Measurements from ENCODE around the gene TOP1.

Gene TOP1

DNA sequence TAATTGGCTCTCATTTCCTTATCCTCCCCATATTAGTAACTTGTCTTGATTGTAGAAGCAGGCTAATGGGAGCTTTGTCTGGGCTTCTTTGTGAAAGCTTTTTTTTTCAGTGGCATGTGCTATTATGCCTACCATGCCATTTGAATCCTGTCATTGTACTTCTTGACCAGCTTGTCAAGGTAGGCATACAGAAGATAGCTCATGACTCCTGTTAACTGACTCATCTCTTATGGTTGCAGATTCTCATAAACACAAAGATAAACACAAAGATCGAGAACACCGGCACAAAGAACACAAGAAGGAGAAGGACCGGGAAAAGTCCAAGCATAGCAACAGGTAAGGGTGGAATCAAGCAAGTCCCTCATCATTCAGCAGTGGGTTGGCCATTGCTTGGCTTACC, 32.5 kb downstream of the TOP1 start:
- no peak for DNase-seq

DNA sequence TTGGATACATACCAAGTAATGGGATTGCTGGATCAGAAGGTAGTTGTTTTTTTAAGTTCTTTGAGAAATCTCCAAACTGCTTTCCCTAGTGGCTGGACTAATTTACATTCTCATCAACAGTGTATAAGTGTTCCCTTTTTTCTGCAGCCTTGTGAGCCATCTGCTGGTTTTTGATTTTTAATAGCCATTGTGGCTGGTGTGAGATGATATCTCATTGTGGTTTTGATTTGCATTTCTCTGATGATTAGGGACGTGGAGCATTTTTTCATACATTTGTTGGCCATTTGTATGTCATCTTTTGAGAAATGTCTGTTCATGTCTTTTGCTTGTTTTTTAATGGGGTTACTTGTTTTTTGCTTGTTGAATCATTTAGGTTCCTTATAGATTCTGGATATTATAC, 34.8 kb downstream of the TOP1 start:
- DNase-seq = no peak

DNA sequence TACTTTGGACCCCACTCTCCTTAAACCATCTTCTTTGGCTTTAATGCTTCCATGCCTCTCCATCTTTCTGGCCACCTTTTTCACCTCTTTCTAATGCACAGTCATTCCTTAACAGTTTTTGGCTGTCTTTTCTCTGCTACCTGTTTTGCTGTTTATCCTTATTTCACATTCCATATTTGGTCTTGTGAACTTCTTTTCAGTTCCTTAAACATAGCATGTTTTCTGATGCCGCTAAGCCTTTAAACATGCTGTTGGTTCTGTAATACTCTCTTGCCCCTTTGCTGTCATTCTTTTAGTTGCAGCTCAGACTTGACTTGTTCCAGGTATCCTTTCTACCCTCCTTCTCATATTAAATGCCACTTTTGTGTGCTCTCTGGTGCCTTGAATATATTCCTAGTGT, 35.8 kb downstream of the TOP1 start:
- DNase-seq = no peak

DNA sequence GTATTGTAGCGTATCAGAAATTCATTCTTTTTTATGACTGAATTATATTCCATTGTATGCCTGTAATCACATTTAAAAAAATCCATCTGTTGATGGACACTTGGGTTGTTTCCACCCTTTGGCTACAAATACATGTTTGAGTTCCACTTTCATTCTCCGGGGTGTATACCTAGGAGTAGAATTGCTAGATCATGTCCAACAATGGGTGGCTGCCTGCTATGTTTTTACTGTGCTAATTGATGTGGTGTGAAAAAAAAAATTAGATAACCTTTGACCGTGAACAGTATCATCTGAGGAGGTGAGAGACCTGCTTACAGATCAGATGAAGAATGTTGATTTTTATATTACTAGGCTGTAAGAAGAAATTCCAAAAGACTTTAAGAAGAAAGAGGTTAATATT, 37.1 kb downstream of the TOP1 start:
- no peak for DNase-seq

DNA sequence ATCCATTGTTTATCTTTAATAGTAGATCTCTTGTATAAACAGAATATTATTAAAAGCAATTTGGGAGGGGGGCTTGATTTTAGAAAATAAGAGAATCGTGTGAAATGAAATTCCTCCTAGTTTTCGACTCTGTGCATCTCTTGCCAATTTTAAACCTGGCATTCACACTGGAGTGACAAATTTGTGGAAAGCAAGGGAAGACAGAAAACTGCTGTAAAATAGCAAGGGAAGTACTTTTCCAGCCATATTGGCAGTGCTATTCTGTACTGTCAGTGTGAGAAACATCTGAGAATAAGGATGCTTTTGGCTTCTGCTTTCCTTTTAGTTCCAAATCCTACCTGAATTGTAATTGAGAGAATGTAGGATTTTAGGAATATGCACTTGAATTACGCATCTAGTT, 40.2 kb downstream of the TOP1 start:
- DNase-seq = no peak

DNA sequence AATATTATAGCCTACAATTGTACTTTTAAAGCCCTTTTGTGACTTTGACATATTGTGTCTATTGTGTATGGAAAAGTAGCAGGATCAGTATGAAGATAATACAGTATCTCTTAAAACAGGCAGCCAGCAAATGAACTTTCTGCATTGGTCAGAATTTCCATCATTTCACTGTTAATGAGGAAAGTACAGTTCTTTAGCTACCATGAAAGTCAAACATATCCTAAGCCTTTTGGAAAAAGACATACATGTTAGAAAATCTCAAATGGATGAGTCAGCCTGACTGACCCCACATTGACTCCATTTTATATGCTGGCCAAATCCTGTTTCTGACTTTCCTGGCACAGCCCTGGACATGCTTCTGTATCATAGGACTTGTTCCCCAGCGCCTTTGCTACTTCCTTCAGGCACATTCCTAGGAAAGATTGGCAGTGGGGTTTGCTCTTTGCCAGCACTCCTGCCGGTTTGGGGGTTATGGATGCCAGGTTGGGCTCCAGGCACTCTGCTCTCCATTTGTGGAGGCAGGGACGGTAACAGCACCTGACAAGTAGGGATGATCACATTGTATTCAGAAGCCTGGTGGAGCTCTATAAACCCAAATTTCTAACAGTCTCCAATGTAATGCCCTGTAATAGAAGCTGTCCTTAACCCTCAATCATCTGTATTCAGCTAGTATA, 43.7 kb downstream of the TOP1 start:
- DNase-seq = peak; percentile 18

DNA sequence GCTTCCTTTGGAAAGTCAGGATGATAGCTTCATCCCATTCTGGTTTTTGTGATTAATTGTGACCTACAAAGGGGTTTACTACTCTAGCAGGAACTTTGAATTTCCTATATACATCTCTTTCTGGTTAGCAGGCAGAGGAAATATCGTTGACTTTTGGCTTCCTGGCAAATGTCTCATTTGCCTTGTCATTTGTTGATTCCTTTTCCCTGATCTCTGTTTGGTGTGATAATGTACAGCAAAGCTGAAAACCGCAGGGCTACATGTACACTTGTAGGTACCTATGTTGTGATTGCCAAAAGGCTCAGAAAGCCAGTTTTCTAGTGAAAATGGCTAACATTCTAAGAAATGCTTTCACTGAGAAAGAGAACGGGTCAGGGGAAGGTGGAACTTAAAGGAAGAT, 44.3 kb downstream of the TOP1 start:
- DNase-seq = no peak

DNA sequence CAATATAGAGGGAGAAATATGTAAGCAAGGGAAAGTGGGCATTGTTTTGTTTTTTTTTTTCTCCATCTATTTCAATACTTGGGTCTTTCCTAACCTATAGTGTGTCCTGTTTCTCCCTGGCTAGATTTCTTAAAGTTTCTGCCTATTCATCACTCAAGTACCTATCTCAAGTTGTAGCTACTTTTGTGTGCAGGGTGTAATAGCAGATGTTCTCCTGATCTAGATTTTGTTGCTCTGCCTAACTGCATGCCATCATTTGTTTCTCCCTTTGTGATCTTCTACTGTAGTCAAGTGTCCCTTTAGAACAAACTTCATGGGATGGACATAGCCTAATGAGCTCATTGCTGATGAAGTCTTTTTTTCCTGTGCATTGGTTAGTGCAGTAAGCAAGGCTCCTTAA, 45.8 kb downstream of the TOP1 start:
- DNase-seq = no peak

DNA sequence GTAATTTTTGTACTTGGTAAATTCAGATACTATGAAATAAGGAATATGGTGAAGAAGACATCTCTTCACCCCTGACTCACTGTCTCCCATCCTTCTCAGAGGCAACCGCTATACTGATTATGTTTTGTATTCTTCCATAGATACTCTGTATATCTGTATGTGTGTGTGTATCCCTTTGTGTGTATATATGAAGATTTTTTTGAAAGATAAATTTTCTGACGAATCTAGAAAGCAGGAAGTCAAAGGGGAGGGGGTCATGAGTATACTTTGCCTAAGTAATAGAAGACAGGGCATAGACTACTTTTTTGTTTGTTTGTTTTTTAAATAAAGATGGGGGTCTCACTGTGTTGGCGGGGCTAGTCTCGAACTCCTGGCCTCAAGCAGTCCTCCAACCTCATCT, 48.2 kb downstream of the TOP1 start:
- DNase-seq = no peak

DNA sequence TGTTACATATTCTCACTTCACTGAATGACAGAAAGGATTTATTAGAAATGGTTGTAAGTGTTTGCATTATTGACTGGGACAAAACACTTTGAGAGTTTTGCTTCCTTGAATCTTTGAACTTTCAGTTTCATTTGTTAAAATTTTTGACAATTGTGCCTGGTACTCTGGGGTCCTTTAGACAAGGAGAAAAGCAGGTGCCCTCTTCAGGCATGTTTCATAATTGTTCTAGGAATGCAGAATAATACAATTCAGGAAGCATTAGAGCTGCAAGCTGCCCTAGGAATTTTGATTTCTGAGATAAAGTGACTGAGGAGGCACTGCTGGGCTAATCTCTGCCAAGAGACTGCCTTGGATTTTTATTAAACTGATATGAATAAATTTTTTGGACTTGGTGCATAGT, 49.7 kb downstream of the TOP1 start:
- DNase-seq = no peak

DNA sequence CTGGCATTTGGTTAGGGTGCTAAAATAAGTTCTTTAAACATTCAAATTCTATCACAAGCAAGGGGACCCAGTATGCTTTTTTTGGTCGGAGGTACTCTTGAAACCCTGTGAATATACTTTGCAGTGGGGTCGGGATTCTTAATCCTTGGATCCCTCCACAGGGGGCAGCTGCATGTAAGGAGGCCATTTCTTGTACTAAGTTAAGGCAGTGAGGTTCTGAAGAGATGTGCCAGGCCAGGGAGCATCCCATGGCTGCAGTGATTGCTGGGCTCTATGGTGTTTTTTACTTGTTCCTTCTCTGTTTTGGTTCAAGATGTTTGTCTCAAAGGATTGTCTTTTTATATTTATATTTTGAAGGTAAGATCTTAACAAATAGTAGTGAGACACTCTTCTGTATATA, 50.4 kb downstream of the TOP1 start:
- DNase-seq = no peak

DNA sequence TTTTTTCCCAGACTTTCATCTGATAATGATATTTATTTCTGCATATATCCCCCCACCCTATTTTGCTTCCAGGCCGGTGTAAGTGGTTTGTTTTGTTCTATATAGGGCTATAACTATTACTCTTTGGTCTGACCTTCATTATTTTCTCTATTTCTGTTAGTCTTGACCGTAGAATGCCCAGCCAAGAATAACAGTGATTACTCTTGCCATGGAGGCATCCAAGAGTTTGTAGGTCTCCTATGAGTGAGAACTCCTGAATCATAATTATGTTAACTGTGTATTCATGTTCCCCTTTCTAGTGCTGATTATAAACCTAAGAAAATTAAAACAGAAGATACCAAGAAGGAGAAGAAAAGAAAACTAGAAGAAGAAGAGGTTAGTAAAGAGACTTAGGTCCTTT, 52.2 kb downstream of the TOP1 start:
- DNase-seq = no peak

DNA sequence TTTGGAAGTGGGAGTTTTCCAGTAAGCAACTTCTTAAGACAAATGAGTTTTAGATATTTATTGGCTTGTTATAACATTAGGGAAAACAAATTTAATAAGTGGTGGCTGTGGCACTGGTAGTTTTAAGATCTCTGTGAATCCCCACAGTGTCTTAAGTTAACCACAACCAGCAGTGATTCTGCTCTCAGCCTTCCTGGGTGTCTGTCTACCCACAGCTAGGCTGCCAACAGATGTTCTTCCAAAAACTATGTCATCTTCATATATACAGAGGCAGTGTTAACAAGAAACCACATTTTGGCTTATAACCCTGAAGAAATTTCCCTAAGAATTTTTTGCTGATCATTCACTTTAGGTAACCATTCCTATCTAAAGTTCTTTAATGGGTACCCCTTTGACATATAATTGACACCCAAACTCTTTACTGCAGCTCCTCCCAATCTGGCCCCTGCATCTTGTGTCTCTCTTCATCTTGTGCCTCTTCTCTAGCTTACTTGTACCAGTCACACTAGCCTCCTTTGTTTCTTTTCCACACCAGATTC, 52.7 kb downstream of the TOP1 start:
- DNase-seq = no peak

DNA sequence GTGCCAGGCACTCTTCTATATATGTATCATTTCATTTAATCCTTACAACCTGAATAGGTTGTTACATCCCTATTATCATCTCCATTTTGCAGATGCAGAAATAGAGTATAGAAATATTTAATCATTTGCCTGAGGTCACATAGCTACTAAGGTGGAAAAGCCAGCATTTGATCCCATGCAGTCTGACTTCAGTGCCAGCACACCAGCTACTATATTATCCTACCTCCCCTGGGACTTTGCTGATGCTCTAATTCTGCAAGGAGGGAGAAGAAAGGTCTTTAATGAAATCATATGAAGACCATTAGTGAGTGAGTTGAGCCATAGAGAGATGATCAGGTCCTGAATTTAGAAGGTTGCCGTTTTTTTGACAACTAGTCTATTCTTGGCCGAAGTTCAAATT, 53.7 kb downstream of the TOP1 start:
- no peak for DNase-seq

DNA sequence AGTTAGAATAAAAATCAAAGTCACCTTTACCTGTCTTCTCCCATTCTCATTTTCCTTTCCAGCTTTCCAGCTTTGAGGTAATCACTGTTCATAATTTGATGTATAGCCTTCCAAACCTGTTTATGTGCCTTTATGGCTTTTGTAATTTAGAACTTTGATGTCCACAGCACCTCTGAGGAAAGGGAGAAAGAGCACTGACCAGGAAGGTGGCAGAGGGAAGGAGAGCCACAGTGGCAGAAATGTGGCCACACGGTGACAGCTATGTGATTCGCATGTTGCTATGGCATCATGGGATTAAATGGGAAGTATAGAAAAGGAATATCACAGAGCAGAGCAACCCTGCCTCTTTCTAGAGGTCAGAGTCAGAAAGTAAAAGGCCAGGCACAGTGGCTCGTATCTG, 57.0 kb downstream of the TOP1 start:
- no peak for DNase-seq

DNA sequence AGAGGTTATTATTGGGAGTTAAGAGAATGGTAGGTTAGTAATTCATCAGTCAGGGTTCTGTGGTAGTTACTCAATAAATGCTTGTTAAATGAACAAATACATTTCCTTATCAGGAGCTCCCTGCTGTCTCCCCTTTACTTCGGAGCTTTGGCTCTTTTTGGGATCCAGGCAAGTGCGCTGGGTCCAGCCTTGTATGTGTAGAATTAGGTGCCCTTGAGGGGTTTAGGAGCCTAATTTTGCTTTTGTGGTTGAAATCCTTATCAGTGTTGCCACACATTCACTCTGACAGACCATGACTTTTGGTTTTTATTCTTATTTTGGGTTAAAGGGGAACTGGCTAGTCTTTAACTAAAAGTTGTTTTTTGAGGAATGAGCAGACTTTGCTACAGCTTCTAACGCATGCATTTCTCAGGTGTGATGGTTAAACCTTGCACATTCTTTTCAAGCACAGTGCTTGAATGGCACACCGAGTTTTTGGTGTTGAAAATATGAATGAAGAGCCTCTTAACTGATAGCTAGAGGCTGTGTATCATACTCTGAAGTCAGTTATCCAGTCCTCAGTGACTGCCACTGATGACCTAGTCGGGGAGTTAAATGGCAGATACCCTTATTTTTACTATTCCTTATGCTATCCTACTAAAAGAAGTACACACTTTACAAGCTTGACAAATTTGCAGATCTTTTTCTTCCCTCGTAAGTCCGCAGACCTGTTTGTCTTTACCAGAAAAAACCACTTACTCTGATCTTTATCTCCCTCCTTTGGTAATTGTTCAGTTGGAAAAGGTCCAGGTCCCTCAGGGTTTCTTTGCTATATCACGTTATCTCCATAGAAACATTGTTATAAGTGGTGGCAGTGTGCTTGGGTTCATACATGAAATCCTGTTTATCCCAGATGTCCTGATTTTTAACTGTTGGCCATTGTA, 58.0 kb downstream of the TOP1 start:
- no peak for DNase-seq

DNA sequence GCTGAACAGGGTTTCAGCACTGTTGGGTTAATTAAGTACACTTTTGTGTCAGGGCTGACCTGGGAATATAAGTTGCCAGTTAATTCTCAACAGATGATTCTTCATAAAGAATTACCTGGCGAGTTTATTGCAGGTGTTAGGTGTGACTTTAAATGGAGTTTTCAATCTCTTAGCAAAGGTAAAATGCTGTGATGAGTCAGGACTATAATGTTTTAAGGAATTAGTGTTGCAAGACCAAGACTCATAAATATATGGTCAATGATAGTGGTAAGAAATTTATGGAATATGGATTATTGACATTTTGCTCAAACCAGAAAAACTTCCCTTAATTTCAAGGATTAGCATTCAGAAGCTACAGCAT, 58.7 kb downstream of the TOP1 start:
- no peak for DNase-seq

DNA sequence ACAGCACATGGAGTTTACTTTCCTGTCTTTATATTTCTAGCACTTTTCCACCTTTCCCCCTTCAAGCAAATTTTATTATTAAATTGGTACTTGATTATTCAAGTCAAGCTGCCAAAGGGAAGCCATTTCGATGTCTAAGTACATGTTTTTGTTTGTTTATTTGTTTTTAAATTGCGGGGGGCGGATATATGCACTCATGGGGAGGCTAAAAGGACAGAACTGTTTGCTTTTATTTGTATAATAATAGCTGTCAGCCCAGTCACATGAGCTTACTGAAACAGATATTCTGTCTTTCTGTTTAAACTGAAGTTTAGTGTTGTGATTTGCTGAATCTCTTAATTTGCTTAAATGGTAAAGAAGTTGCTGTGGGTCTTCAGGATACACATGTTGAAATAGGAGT, 59.2 kb downstream of the TOP1 start:
- DNase-seq = no peak

DNA sequence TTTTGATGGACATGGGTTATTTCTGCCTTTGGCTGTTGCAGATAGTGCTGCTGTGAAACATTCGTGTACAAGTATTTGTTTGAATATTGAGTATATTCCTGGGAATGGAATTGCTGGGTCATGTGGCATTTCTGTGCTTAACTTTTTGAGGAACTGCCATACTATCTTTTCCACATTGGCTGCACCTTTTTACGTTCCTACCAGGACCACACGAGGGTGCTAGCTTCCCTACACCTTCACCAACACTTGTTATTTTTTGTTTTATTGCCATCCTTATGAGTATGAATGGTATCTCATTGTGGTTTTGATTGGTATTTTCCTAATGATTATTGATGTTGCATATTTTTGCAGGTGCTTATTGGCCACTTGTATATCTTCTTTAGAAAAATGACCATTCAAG, 60.9 kb downstream of the TOP1 start:
- no peak for DNase-seq

DNA sequence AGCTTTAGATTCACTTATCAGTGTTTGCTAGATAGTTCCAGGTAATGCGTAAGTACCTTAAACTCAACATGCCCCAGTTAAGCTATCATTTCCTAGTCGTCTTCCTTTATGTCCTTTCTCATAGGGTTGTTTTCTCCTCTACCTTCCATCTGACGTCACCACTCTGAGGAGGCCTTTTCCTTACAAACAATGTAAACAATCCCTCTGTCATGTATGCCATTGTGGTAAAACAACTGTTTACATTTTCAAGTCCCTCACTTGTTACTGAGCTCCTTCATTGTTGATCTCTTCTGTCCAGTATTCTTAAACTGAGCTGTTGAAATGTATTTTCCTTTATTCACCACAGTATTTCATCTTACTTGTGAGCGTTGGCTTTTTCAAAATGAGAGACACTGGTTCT, 63.3 kb downstream of the TOP1 start:
- no peak for DNase-seq

DNA sequence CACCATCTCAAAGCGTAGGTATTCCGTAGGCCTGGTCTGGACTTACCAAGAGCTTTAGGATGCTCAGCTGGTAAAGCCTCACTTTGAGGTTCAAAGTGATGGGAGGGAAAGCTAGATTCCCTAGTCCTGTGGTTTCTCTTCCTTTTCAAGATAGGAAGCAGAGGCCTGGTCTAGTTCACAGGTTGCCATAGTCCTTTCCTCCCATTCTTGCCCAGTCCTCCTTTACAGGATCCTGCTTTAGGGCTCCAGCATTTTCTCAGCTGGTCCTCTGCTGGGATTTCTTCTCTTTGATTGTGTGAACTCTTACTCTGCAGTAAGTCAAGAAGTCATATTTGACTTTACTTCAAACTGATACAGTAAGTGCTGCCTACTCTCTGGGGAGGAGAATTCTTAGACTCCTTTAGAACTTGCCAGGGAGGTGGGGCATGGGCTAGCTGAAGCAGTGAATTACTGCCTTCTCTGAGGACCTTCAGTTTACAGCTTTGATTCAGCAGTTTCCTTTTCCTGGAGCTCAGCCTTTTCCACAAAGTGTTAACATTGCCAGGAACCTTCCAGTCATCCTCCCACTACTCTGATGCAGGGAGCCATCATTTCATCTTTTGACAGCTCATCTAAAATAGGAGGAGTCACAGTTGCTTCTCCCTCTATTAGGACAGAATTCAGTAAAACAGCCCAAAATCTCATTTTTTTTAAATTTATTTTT, 65.9 kb downstream of the TOP1 start:
- no peak for DNase-seq

DNA sequence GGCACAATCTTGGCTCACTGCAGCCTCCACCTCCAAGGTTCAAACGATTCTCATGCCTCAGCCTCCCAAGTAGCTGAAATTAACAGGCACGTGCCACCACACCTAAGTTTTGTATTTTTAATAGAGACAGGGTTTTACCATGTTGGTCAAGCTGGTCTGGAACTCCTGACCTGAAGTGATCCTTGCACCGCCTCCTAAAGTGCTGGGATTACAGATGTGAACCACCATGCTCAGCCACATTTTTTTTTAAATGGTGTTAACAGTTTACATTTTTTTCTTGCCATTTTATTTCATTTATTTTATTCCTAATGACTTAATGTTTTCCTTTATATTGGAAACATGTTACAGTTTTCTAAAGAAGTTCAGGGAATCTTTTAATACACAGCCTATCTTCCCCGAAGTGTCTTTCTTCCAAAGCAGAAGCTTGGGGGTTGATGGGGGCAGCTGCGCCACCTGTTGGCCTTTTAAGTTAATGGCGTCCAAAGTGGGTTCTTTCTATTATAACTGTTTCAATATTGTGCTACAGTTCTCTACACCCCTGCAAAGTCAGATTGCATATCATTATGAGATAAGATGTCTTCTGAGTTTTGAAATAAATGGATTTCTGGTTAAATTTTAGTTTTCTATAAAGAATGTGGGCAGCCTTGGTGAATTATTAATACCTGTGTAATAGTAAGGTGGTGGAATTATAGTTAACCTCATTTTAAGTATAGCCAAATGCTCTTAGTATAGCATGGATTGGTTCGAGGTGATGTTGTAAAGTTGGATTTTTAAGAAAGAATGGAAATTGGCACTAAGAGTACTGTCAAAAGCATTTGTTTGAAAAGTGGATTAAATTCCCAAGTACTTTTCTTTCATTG, 66.7 kb downstream of the TOP1 start:
- peak; percentile 15 for DNase-seq
